OCI-LY7 (cell line): ENCODE data around the gene F11.

Experiments used
- EZH2phosphoT487 ChIP-seq: fragments of 200-600 bp; sonication (generic); IDR thresholded peaks from 2 replicates; pipeline ENCODE4 v1.6.1; 2018; ENCODE audit warnings: low read depth, borderline replicate concordance, mild to moderate bottlenecking, mixed run types, antibody characterized with exemption, low read length, moderate library complexity, mixed read lengths
- TF ChIP-seq, protein P1 (sequence below): fragments of 200-600 bp; sonication (generic); conservative IDR thresholded peaks from 2 replicates; pipeline ENCODE4 v1.5.1; 2014; ENCODE audit warnings: mild to moderate bottlenecking, antibody characterized with exemption, low read length, moderate library complexity, mixed read lengths

DNA sequence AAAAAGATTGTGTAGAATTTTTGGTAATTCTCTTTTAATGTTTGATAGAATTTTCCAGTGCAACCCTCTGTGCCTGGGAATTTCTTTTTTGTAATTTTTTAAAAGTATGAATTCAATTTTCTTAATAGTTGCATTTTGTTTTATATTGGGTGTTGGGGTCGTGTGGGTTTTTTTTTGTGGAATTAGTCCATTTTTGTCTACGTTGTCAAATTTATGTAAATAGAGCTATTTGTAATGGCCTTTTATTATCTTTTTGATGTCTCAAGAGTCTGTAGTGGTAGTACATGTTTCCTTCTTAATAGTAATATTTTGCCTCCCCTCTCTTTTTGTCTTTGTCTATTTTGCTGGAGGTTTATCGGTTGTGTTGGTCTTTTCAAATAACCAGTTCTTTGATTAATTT lies 64.4 kb downstream of the F11 start:
- TF ChIP-seq, protein P1, sequence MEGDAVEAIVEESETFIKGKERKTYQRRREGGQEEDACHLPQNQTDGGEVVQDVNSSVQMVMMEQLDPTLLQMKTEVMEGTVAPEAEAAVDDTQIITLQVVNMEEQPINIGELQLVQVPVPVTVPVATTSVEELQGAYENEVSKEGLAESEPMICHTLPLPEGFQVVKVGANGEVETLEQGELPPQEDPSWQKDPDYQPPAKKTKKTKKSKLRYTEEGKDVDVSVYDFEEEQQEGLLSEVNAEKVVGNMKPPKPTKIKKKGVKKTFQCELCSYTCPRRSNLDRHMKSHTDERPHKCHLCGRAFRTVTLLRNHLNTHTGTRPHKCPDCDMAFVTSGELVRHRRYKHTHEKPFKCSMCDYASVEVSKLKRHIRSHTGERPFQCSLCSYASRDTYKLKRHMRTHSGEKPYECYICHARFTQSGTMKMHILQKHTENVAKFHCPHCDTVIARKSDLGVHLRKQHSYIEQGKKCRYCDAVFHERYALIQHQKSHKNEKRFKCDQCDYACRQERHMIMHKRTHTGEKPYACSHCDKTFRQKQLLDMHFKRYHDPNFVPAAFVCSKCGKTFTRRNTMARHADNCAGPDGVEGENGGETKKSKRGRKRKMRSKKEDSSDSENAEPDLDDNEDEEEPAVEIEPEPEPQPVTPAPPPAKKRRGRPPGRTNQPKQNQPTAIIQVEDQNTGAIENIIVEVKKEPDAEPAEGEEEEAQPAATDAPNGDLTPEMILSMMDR, result no peak
- no peak for TF ChIP-seq EZH2phosphoT487
